Stimulated activated CD4-positive, alpha-beta T cell treated with anti-CD3 and anti-CD28 coated beads, TNF-alpha, amount 100 ng/mL, for 48 hours (primary cell): Measurements from ENCODE around the gene ABCB9.
A peak's percentile ranks its signal among the peaks of the same experiment; 100 is the strongest.
"Not testable (repeated sequence)": the region's sequence is repeated elsewhere in the genome, so short reads cannot be mapped to it uniquely, and the experiment has no call there.

Source experiments
- DNase-seq, 3 donors: peaks; one replicate each; pipeline ENCODE4 v3.0.0-alpha.2; 2020; ENCODE audit warnings: low read depth in 3 of 3

ABCB9 gene

GRCh38 chr12:122965851-122966742 lies at the start of gene ABCB9:
Gene ABCB9, minus strand, starts transcription at chr12:122966463. Its CDS starts 6,228 bp downstream, at chr12:122960235.
- DNase-seq, result peak; percentile 90 to 99 (median 94)

GRCh38 chr12:123014473-123014872 lies 48.2 kb upstream of the ABCB9 start:
- DNase-seq, result not testable (repeated sequence)

- DNase-seq, result no peak
Observed at GRCh38 chr12:123013185-123014095, 47.2 kb upstream of the ABCB9 start.

GRCh38 chr12:123011701-123012100 lies 45.4 kb upstream of the ABCB9 start:
- no peak for DNase-seq

GRCh38 chr12:123010681-123011080 lies 44.4 kb upstream of the ABCB9 start:
- DNase-seq, result no peak

GRCh38 chr12:123010110-123010509 lies 43.8 kb upstream of the ABCB9 start:
- no peak for DNase-seq

- DNase-seq, result no peak
Observed at GRCh38 chr12:123006977-123007376, 40.7 kb upstream of the ABCB9 start.

GRCh38 chr12:123005081-123005626 lies 38.9 kb upstream of the ABCB9 start:
- no peak for DNase-seq

- DNase-seq, result no peak
Observed at GRCh38 chr12:123004287-123004686, 38.0 kb upstream of the ABCB9 start.

GRCh38 chr12:123003257-123003656 lies 37.0 kb upstream of the ABCB9 start:
- no peak for DNase-seq

- no peak for DNase-seq
Observed at GRCh38 chr12:123001464-123001863, 35.2 kb upstream of the ABCB9 start.

GRCh38 chr12:123000578-123000977 lies 34.3 kb upstream of the ABCB9 start:
- no peak for DNase-seq

- DNase-seq, result no peak
Observed at GRCh38 chr12:122999986-123000420, 33.7 kb upstream of the ABCB9 start.

GRCh38 chr12:122999196-122999946 lies 33.1 kb upstream of the ABCB9 start:
- DNase-seq, result no peak

GRCh38 chr12:122998316-122998715 lies 32.1 kb upstream of the ABCB9 start:
- no peak for DNase-seq

GRCh38 chr12:122997343-122998250 lies 31.3 kb upstream of the ABCB9 start:
- DNase-seq, result no peak

GRCh38 chr12:122996621-122997342 lies 30.5 kb upstream of the ABCB9 start:
- no peak for DNase-seq

GRCh38 chr12:122996188-122996601 lies 29.9 kb upstream of the ABCB9 start:
- no peak for DNase-seq

- DNase-seq, result no peak
Observed at GRCh38 chr12:122995503-122996187, 29.4 kb upstream of the ABCB9 start.
